Measurements from ENCODE around the gene EPS8. TPM values are rescaled to one million over a fixed set of nuclear protein-coding genes. Genes with fewer than 3 reads are reported as not detected.
A peak's percentile ranks its signal among the peaks of the same experiment; 100 is the strongest.

The EPS8 gene
- total and polyA plus RNA-seq, 2 experiments from 2014 or later: 3.1 to 6.0 TPM

- Histone ChIP-seq H3K27ac (no peak overlapping the region), H3K36me3 (no peaks in the 10 kb centered on the region)
- DNase-seq (ENCODE audit: low read depth in 1 of 2, low spot score in 1 of 2): peak in 1 of 2 donors; percentile 34
Observed at GRCh38 chr12:15698377-15698871, 90.8 kb downstream of the EPS8 start.

GRCh38 chr12:15697201-15697600 lies 92.0 kb downstream of the EPS8 start:
- no peaks in the 10 kb centered on the region for H3K27me3 ChIP-seq
- no peaks in the 10 kb centered on the region for H3K36me3 ChIP-seq
- no peak overlapping the region for H3K27ac ChIP-seq
- no peak overlapping the region for H3K4me3 ChIP-seq
- no peak for TF ChIP-seq CTCF (IDR thresholded peaks at IDR 0.05; ENCODE audit: low read depth, low read length)
- no peak for DNase-seq (ENCODE audit: low read depth in 1 of 2, low spot score in 1 of 2)
- no peaks in the 10 kb centered on the region for H3K4me1 ChIP-seq (ENCODE audit: low read depth)
- no peaks in the 10 kb centered on the region for H3K9me3 ChIP-seq (ENCODE audit: low read depth)

More at GRCh38 chr12:15698377-15698871, 90.8 kb downstream of the EPS8 start:
- Histone ChIP-seq H3K4me1 (ENCODE audit: low read depth) (no peaks in the 10 kb centered on the region), H3K27me3 (no peaks in the 10 kb centered on the region), H3K4me3 (no peak overlapping the region), H3K9me3 (ENCODE audit: low read depth) (no peaks in the 10 kb centered on the region)
- TF ChIP-seq CTCF (IDR thresholded peaks at IDR 0.05; ENCODE audit: low read depth, low read length): no peak

- no peaks in the 10 kb centered on the region for H3K9me3 ChIP-seq (ENCODE audit: low read depth)
- H3K4me3 ChIP-seq: no peak overlapping the region
- H3K36me3 ChIP-seq: no peaks in the 10 kb centered on the region
- no peak overlapping the region for H3K27ac ChIP-seq
- TF ChIP-seq CTCF (IDR thresholded peaks at IDR 0.05; ENCODE audit: low read depth, low read length): no peak
- peaks cover 5% of the 10 kb centered on the region for H3K4me1 ChIP-seq (ENCODE audit: low read depth)
- no peak for DNase-seq (ENCODE audit: low read depth in 1 of 2, low spot score in 1 of 2)
- H3K27me3 ChIP-seq: no peaks in the 10 kb centered on the region
Observed at GRCh38 chr12:15693228-15693911, 95.8 kb downstream of the EPS8 start.

DNA sequence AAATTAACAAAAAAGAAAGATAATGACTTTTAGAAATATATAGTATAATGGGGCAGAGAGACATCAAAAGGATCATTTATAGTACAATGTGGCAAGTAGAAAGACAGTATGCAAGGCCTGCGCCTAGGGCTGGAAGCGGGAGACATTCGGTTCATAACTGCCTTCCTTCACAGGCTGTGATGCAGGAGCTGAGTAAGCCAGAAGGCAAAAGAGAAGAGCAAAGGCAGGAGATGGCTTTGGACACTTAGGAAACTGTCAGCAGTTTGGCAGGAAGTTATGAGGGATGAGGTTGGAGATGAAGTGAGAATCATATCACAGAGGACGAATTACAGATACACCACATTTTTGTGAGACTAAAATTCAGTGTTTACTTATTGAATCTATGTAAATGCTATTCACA lies 97.8 kb downstream of the EPS8 start:
- Histone ChIP-seq H3K9me3 (ENCODE audit: low read depth) (no peaks in the 10 kb centered on the region), H3K27ac (no peak overlapping the region), H3K4me3 (no peak overlapping the region), H3K4me1 (ENCODE audit: low read depth) (peaks cover 5% of the 10 kb centered on the region), H3K36me3 (no peaks in the 10 kb centered on the region), H3K27me3 (no peaks in the 10 kb centered on the region)
- no peak for DNase-seq (ENCODE audit: low read depth in 1 of 2, low spot score in 1 of 2)
- TF ChIP-seq CTCF (IDR thresholded peaks at IDR 0.05; ENCODE audit: low read depth, low read length): no peak

GRCh38 chr12:15690320-15690719 lies 98.9 kb downstream of the EPS8 start:
- Histone ChIP-seq H3K36me3 (no peaks in the 10 kb centered on the region), H3K4me3 (no peak overlapping the region), H3K27me3 (no peaks in the 10 kb centered on the region), H3K27ac (no peak overlapping the region), H3K9me3 (ENCODE audit: low read depth) (no peaks in the 10 kb centered on the region), H3K4me1 (ENCODE audit: low read depth) (peaks cover 5% of the 10 kb centered on the region)
- TF ChIP-seq CTCF (IDR thresholded peaks at IDR 0.05; ENCODE audit: low read depth, low read length): no peak
- no peak for DNase-seq (ENCODE audit: low read depth in 1 of 2, low spot score in 1 of 2)
